ENCODE data around the gene WWOX.

WWOX gene

GRCh38 chr16:79143026-79143425 lies 1043.6 kb downstream of the WWOX start:
- no peak for DNase-seq

GRCh38 chr16:79150151-79150550 lies 1050.7 kb downstream of the WWOX start:
- DNase-seq, result no peak

DNA sequence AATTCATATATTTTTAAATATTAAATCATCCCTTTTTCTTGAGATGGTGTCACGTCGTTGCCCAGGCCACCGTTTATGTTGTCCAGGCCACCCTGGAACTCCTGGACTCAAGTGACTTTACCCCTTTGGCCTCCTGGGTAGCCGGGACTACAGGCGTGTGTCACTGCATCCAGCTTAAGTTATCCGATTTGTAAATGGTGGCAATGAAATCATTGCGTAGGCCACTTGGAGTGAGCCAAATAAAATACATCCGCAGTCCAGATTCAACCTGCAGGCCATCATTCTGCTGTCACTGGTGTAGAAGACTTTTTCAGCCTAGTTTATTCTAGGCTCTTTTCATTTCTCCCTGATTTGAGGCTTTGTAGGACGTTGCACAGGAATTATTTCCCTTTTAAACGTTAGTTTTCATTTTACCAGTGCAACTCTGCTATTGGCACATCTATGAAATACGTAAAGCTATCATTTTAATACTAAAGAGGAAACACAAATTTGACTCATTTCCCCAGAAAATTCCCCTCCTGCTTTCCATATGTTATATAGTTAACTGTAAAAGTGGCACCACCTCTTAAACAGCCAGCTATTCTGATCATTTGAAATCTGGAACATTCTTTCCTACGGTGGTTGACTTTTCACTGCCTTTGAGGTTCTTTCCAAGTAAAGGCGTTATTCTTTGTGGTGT lies 1051.3 kb downstream of the WWOX start:
- DNase-seq, result no peak

- DNase-seq, result no peak
Observed at GRCh38 chr16:79154086-79154485, 1054.6 kb downstream of the WWOX start.

- no peak for DNase-seq
Observed at GRCh38 chr16:79155471-79155870, 1056.0 kb downstream of the WWOX start.

DNA sequence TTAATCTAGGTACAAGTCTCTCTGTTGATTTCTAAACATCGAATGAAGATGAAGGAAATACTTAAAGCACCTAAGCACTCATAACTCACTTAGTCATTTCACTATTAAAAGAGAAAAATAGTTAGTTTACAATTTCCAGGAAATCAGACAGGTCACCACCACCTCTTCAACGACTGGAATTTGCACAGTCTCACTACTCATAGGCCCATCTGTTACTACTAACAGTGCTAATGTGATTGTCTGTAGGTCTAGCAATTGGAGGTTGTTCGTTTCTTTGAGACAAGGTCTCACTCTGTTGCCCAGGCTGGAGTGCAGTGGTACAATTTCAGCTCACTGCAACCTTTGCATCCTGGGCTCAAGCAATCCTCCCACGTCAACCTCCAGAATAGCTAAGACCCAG lies 1056.5 kb downstream of the WWOX start:
- no peak for DNase-seq

- no peak for DNase-seq
Observed at GRCh38 chr16:79156761-79157160, 1057.3 kb downstream of the WWOX start.

DNA sequence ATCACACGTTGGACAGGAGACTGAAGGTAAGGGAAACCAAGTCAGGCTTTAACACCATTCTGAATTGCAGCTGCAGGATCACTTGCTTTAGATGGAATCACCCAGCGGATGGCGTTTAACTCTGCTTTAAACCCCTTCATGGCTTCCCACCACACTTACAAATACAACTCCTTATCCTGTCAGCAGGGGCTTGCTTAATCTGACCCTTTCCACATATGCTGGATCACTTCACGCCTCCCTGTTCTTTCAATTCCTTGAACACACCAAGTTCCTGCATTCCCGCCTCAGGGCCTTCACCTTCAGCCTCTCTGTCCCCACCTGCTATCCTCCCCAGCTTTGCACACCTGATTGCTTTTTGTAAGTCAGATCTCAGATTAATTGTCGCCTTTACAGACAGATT lies 1058.9 kb downstream of the WWOX start:
- DNase-seq, result no peak

- no peak for DNase-seq
Observed at GRCh38 chr16:79159261-79160049, 1060.0 kb downstream of the WWOX start.

GRCh38 chr16:79162977-79163376 lies 1063.5 kb downstream of the WWOX start:
- DNase-seq, result no peak

GRCh38 chr16:79163691-79164387 lies 1064.4 kb downstream of the WWOX start:
- no peak for DNase-seq

DNA sequence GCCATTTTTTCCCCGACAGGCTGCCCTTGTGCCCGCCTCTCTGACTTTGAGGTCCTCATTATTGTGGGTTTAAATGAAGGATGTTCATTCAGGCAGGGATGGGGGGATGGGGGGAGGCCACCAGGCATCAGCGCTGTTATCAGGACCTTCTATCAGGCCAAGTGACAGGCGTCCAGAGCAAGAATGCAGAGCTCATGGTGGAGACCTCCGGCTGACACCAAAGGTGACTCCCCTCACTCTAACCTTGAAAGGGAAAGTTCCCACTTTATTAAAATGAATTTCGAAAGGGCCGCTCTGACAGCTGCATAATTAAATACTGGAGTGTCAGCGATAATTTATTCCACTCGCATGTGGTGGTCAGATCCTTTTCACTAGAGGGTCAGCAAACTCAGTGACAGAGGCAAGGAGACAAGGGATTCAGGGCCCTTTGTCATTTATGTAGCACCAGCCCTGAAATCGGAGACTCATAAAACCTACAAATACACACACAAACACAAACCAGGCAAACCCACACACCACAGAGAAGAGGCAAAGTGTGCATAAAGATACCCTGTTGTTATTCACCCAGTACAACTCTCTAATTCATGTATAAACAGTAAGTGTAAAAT lies 1065.0 kb downstream of the WWOX start:
- DNase-seq, result no peak

- DNase-seq, result no peak
Observed at GRCh38 chr16:79165079-79165478, 1065.6 kb downstream of the WWOX start.

- no peak for DNase-seq
Observed at GRCh38 chr16:79165506-79165905, 1066.1 kb downstream of the WWOX start.

DNA sequence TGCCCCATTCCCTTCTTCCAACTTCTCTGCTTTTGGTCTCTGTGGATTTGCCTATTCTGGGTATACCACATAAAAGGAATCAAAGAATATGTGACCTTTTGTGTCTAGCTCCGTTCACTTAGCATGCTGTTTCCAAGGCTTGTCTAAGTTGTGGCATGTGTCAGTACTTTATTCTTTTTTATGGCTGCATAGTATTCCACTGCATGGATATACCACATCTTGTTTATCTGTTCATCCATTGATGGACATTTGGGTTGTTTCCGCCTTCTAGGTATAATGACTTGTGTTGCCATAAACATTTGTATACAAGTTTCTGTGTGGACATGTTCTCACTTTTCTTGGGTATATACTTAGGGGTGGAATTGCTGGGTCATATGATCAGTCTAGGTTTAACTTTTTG lies 1068.4 kb downstream of the WWOX start:
- DNase-seq, result no peak

- no peak for DNase-seq
Observed at GRCh38 chr16:79168321-79168720, 1068.9 kb downstream of the WWOX start.

- DNase-seq, result no peak
Observed at GRCh38 chr16:79169239-79169638, 1069.8 kb downstream of the WWOX start.

DNA sequence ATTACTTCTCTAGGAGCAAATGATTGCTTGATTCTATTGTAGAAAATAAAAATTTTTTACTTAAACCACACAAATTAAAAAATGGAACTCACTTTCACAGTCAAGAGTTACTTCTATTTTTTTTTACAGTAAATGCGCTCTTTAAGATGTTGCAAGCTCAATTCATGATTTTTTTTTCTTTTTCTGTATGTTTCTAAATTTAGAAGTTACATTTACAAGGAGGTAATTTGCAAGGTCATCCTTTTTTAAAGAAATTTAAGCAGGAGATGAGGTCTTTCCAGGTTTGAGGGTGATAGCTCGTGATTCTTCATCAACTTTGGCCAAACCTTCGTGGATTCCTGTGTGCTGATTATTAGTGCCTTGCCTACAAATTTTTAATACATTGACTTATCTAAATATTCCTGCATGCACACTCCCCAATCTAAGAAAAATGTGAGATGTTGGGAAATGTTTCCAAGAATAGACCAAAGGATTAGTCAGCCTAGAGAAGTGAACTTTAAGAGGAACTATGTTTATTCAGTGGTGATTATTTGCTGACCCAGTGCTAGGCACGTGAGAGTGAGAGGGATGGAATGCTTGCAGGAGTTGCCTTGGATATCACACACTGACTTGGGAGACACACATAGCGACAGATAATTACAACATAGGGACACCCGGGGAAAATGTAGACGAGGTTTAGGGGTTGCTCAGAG lies 1071.2 kb downstream of the WWOX start:
- DNase-seq, result no peak

- DNase-seq, result no peak
Observed at GRCh38 chr16:79171504-79171903, 1072.0 kb downstream of the WWOX start.

DNA sequence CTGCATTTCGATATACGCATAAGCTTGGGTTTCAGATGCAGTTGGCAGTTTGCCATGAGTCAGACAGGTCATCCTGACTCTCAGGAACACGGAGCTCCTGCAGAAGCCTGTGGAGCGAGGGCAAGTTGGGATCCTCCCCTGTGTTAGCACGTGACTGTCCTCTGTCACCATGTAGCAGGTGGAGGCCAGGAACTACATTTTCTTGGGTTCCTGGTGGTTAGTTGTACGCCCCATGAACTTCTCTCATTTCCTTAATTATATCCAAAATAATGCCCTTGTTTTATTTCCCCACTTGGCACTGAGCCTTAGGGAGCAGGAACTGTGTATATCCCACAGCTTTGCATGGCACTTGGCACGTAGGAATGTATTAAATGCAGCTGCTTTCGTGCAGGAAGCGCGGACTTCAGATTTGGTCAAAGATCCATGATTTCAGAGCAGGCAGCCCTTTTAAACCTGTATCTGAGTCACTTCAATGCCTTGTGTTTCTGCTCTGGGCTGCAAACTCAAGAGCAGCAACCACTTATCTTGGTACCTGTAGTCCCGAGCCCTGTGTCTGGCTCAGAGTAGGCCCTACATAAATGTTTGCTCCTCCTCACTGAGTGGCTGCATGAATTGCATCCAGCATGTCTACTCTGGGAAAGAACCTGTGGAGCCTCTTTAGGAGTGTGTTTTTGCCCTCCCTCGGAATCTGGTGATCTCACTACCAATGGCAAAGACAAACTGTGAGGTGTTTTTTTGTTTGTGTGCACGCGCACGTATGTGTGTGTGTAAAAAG lies 1072.7 kb downstream of the WWOX start:
- peak; percentile 18 for DNase-seq

DNA sequence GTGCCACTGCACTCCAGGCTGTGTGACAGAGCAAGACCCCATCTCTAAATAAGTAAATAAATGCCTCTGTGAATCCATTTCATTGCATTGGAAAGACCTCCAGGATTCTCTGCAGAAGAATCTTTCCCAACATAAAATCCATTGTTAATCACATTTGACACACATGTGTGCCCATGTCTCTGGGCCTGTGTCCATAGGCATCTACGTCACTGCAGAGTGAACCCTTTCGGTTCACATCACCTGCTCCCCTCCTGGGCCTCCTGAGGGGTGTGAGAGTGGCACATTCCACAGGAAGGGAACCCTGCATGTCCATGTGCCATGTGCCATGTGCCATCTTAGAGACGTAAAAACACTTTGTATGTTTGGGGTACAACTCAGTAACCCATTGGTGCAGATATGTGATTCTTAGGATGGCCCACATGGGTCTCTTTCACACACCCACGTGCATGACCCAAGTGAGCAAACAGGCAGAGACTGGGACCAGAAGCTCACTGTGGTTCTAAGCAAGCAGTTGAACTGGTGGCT lies 1073.6 kb downstream of the WWOX start:
- no peak for DNase-seq

DNA sequence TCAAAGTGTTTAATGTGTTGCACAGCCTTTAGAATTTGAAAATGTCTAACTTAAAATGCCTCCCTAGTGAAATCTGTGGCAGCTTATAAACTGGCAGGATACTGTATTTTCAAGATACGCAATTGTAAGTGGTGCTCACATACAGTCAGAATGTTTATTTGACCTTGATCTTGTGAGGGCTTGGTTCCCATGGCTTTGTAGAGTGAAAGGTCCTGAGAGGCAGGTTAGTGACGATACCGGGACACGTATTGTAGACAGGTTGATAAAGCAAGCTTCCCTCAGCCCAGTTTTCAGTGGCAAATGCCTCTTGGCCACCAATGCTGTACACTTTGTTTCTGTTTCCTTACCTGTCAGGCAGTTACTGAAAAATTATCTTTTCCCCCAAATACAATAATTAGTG lies 1074.5 kb downstream of the WWOX start:
- no peak for DNase-seq
